ENCODE data around the gene PLCB2. TPM values are rescaled to one million over a fixed set of nuclear protein-coding genes. Genes with fewer than 3 reads are reported as not detected.

PLCB2 gene
- total RNA-seq, 3 donors from 2014 or later: 9.9 to 21.8 (median 17.4) TPM

DNA sequence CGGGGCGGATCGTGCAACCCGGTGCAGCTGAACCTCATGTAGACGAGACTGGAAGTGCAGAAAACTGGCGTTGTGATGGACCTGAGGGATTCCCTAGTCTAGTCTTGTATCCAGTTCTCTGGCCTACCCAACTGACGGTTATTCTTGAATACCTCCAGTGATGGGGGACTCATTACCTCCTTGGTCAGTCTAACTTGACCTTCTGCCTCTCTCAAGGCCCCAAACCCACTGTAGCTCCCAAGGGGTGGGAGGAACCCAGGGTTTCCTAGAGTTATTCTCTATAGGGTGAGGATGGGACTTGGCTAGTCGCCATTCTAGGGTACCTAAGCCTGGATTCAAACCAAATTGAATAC is 57.5 kb downstream of the PLCB2 start:
- no peaks in the 10 kb centered on the region for H3K36me3 ChIP-seq (ENCODE audit: low read depth)
- ATAC-seq: no peak
- peaks cover 14% of the 10 kb centered on the region for H3K4me1 ChIP-seq (ENCODE audit: low read depth)
- intact Hi-C loops (cut with DNase I, micrococcal nuclease): no loop called here
- no peaks in the 10 kb centered on the region for H3K9me3 ChIP-seq
- TF ChIP-seq, protein P1, sequence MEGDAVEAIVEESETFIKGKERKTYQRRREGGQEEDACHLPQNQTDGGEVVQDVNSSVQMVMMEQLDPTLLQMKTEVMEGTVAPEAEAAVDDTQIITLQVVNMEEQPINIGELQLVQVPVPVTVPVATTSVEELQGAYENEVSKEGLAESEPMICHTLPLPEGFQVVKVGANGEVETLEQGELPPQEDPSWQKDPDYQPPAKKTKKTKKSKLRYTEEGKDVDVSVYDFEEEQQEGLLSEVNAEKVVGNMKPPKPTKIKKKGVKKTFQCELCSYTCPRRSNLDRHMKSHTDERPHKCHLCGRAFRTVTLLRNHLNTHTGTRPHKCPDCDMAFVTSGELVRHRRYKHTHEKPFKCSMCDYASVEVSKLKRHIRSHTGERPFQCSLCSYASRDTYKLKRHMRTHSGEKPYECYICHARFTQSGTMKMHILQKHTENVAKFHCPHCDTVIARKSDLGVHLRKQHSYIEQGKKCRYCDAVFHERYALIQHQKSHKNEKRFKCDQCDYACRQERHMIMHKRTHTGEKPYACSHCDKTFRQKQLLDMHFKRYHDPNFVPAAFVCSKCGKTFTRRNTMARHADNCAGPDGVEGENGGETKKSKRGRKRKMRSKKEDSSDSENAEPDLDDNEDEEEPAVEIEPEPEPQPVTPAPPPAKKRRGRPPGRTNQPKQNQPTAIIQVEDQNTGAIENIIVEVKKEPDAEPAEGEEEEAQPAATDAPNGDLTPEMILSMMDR (IDR thresholded peaks at IDR 0.05): no peak
- H3K4me3 ChIP-seq: no peak overlapping the region
- DNase-seq: no peak

DNA sequence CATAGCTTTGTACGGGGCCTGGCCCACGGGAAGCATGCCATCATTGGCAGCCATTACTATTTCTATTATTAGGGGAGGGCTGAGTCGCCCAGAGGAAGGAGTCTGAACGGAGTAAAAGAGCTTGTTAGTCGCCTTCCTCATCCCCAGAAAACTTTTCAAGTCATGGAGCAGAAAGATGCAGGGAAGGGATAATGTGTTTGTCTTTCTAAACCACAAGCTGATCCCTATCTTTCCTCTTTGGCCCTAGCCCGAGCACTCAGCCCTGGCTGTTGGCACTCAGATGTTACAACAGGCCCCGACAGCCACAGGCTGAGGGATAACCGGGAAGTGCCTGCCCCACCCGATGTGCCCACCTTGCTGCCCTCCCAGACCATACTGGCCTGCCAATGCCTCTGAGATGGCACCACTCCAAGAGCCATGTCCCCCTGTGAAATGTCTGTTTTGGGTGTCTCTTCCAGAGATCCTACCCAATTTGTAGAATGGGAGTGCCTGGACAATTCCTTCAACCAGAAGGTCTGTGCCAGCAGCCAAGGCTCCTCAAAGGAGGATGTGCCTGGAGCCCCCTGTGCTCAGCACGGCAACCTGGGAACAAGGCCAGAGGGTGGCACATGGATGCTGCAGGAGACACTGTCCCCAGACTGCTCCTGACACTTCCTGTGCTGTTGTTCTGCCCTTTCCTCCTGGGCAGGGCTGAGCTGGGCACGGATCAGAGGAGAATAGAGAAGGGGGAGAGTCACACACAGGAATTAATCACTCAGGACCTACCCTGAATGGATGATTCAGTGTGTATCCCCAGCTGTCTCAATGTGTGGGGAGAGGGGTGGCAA is 58.0 kb downstream of the PLCB2 start:
- TF ChIP-seq, protein P1 (IDR thresholded peaks at IDR 0.05): no peak
- H3K9me3 ChIP-seq: no peaks in the 10 kb centered on the region
- ATAC-seq: no peak
- H3K4me3 ChIP-seq: no peak overlapping the region
- H3K36me3 ChIP-seq (ENCODE audit: low read depth): no peaks in the 10 kb centered on the region
- intact Hi-C loops (cut with DNase I, micrococcal nuclease): no loop called here
- H3K4me1 ChIP-seq (ENCODE audit: low read depth): peaks cover 14% of the 10 kb centered on the region
- DNase-seq: peak in 2 of 3 donors; percentile 15 to 38

DNA sequence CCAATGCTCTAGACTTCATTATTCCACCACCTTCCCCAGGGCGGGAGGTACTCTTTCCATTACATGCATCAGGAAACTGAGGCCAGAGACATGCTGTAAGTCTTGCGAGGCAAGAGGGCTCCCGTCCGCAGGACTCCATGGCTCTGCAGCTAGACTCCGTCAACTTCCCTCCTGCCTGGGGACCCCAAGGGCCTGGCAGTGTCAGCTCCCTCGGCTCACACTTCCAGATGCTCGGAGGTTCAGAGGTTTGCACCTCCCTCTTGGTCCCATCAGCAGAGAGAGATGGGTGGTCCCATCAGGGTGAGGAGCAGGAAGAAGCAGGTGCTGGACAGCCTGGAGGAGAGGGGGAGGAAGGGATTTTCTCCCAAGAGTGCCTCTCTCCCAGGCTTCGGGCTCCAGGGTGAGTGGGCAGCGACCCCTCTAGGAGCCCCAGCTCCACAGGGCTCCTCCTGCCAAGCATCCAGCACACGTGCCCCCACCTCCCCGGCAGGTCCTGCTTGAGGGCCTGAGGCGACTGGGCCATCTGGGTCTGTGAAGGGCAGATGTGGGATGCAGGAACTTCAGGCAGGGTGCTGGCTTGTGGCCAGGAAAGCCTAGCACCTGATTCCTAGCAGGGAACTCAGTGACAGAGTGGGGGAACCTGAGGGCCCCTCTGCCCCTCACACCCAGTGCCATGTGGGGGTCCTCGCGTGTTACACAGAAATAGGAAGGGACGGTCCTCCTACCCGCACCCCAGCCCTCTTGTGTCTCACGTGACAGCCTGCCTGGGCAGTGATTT is 59.5 kb downstream of the PLCB2 start:
- no peak for DNase-seq
- intact Hi-C loops (cut with DNase I, micrococcal nuclease): no loop called here
- Histone ChIP-seq H3K9me3 (no peaks in the 10 kb centered on the region), H3K4me1 (ENCODE audit: low read depth) (peaks cover 9% of the 10 kb centered on the region), H3K36me3 (ENCODE audit: low read depth) (no peaks in the 10 kb centered on the region), H3K4me3 (no peak overlapping the region)
- no peak for ATAC-seq
- TF ChIP-seq, protein P1 (IDR thresholded peaks at IDR 0.05): no peak

DNA sequence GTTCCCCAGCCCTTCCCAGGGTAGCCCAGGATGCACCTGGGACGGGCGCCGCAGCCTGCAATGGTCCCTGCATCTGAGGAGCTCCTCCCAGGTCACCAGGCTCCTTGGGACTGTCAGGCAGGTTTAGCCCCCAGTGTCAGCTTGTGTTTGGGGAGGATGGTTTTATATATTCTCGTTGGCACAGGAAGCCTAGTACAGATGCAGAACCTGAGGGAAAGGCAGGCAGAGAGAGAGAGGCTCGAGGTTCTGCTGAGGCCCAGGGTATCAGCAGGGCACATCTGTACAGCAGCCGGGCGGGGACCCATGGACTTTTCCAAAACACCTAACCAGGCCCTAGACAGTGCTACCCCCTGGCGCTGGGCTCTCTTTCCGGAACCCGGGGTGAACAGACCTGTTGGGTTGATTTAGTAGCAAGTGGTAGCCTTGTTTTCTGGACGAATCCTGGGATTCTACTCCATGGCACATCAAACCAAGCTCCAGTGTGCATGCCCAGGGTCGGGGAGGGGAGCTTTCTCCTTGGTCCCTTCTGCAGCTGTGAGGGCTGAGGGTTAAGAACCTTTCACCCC is 60.2 kb downstream of the PLCB2 start:
- intact Hi-C loops (cut with DNase I, micrococcal nuclease): no loop called here
- ATAC-seq: no peak
- no peaks in the 10 kb centered on the region for H3K9me3 ChIP-seq
- TF ChIP-seq, protein P1 (IDR thresholded peaks at IDR 0.05): no peak
- H3K4me3 ChIP-seq: no peak overlapping the region
- H3K36me3 ChIP-seq (ENCODE audit: low read depth): no peaks in the 10 kb centered on the region
- no peak for DNase-seq
- H3K4me1 ChIP-seq (ENCODE audit: low read depth): peaks cover 3% of the 10 kb centered on the region

DNA sequence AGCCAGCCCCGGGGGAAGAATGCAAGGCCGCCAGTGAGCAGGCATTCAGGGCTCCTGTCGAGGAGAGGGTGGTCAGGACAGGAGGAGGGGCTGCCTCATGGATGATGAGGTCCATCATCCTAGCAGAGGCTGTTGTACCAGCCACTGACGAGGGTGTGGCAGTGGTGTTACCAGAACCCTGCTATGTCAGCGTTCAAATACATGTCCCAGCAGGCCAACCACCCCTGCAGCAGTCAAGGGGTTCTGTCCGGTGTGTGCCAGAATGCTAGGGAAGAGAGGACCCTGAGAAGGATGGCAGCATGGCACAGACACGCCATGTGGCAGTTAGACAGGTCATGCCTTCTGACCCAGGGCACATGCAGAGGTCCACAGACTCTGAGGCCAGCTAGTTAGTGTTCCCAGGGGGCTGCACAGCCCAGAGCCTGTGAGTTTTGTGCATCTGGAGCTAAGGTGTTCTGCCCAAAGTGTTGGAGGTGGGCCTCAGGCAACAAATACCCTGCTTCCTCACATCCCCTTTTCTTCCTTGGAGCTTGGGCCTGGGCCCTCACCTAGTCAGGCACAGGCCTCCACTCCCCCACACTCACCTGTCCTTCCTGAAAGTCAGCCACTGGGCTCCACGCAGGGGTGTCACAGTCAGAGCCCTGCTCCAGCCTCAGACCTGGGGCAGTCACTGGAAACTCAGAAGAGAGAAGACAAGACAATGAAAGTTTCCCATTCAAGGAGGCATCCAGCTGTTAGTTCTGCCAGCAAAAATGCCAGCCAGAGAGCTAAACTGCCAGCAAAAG is 61.0 kb downstream of the PLCB2 start:
- H3K4me3 ChIP-seq: no peak overlapping the region
- TF ChIP-seq, protein P1 (IDR thresholded peaks at IDR 0.05): no peak
- DNase-seq: no peak
- ATAC-seq: no peak
- H3K4me1 ChIP-seq (ENCODE audit: low read depth): no peaks in the 10 kb centered on the region
- intact Hi-C loops (cut with DNase I, micrococcal nuclease): no loop called here
- H3K9me3 ChIP-seq: no peaks in the 10 kb centered on the region
- no peaks in the 10 kb centered on the region for H3K36me3 ChIP-seq (ENCODE audit: low read depth)

Measured in mucosa of descending colon (tissue), 3 donors.